CD4-positive, alpha-beta memory T cell (primary cell): ENCODE results near the gene OTUD5. TPM values are rescaled to one million over a fixed set of nuclear protein-coding genes. Genes with fewer than 3 reads are reported as not detected.

Experiments
- CTCF ChIA-PET: fragments of 350-600 bp; sonication (Branson Sonifier 250); formaldehyde crosslinking; loops from one replicate; lab custom pipeline; 2021; ENCODE audit warnings: inconsistent platforms; ENCODE audit not compliant: partially characterized antibody; lab: Charles Lee
- POLR2A ChIA-PET: fragments of 350-600 bp; sonication (Branson Sonifier 250); formaldehyde crosslinking; loops from one replicate; lab custom pipeline; 2021; ENCODE audit not compliant: partially characterized antibody; lab: Charles Lee
- DNase-seq, 5 donors: peaks; one replicate each; pipeline versions ENCODE4 v3.0.0 to v3.0.0-alpha.2; 2020 to 2022; ENCODE audit warnings: mixed read lengths in 1 of 5
- H3K27ac ChIP-seq: one replicate; pipeline ENCODE4 v1.7.0; 2013; ENCODE audit warnings: low read depth, low read length
- H3K27me3 ChIP-seq: 2 replicates; pipeline ENCODE4 v1.7.0; 2013; ENCODE audit warnings: mild to moderate bottlenecking, low read length, moderate library complexity; ENCODE audit not compliant: insufficient read depth
- H3K36me3 ChIP-seq: 2 replicates; pipeline ENCODE4 v1.7.0; 2013; ENCODE audit warnings: mild to moderate bottlenecking, low read length, moderate library complexity; ENCODE audit not compliant: insufficient read depth
- H3K4me1 ChIP-seq: 2 replicates; pipeline ENCODE4 v1.7.0; 2013; ENCODE audit warnings: mild to moderate bottlenecking, low read length, moderate library complexity; ENCODE audit not compliant: insufficient read depth
- H3K4me3 ChIP-seq, 2 donors: one replicate each; pipeline ENCODE4 v1.7.0; 2013; ENCODE audit warnings: low read length in 2 of 2, mild to moderate bottlenecking in 1 of 2
- H3K9me3 ChIP-seq, 2 donors: one replicate each; pipeline ENCODE4 v1.7.0; 2013; ENCODE audit warnings: low read length in 2 of 2, control low read depth in 1 of 2; ENCODE audit not compliant: control insufficient read depth in 1 of 2
- H3K27ac Mint-ChIP-seq, 7 donors: one replicate each; pipeline ENCODE4 v1.8.0; 2020 to 2021; ENCODE audit warnings: mixed read lengths in 7 of 7, mild to moderate bottlenecking in 6 of 7, inconsistent platforms in 3 of 7, moderate library complexity in 3 of 7
- H3K27me3 Mint-ChIP-seq, 2 donors: one replicate each; pipeline ENCODE4 v1.8.0; 2020 to 2021; ENCODE audit warnings: mixed read lengths in 2 of 2
- H3K36me3 Mint-ChIP-seq, 2 donors: one replicate each; pipeline ENCODE4 v1.8.0; 2020 to 2021; ENCODE audit warnings: mixed read lengths in 2 of 2, inconsistent platforms in 1 of 2, mild to moderate bottlenecking in 1 of 2
- H3K4me1 Mint-ChIP-seq, 4 donors: one replicate each; pipeline ENCODE4 v1.8.0; 2020 to 2021; ENCODE audit warnings: mixed read lengths in 4 of 4, mild to moderate bottlenecking in 1 of 4
- H3K4me3 Mint-ChIP-seq, 8 donors: one replicate each; pipeline ENCODE4 v1.8.0; 2020 to 2021; ENCODE audit warnings: mixed read lengths in 8 of 8, mild to moderate bottlenecking in 7 of 8, moderate library complexity in 6 of 8, inconsistent platforms in 3 of 8
- H3K9me3 Mint-ChIP-seq, 8 donors: one replicate each; pipeline ENCODE4 v1.8.0; 2020 to 2021; ENCODE audit warnings: mixed read lengths in 8 of 8, mild to moderate bottlenecking in 5 of 8, inconsistent platforms in 3 of 8, moderate library complexity in 1 of 8
- intact Hi-C: fragments of 100-400 bp; cut with micrococcal nuclease; formaldehyde crosslinking; loops from one replicate; pipeline ENCODE4 v1.15.1; 2023
- polyA plus RNA-seq, 2 donors: library from polyadenylated mRNA; unstranded; fragments of 300-500 nt; fragmentation: Illumina TruSeq; gene quantifications; one replicate each; pipeline ENCODE4 v1.2.3, GENCODE V29; 2021
- total RNA-seq, 2 experiments: library from RNA; stranded (reverse); gene quantifications; one replicate each; pipeline ENCODE4 v1.2.3, GENCODE V29; 2021

OTUD5 gene
- total and polyA plus RNA-seq, 4 experiments from 2014 or later = 16.5 to 94.5 (median 68.8) TPM

DNA sequence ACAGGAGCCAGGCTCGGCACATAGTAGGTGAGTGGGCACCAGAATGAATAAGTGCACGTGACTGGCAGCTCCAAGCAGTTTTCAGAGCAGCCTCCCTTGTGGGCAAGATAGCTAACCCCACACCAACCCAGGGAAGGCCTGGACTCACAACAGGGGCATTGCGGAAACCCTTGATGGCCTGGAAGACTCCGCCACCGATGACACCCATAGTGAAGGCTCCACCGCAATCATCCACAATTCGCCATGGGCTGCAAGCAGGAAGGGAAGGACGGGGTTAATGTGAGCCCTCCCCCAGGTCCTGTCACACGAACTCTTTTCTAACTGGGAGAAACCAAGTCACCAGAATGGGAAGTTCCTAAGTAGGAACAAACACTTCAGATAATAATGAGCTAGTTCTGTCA, 60.8 kb downstream of the OTUD5 start:
- H3K9me3 ChIP-seq = no peaks in the 10 kb centered on the region
- Mint-ChIP-seq H3K27ac (peak overlapping the region; percentile 88 to 99 (median 96)), H3K4me1 (peaks cover 4 to 39% (median 21%) of the 10 kb centered on the region in 4 donors), H3K9me3 (peaks cover 0 to 1% (median 0%) of the 10 kb centered on the region in 8 donors), H3K36me3 (peaks cover 5 to 25% of the 10 kb centered on the region in 2 donors), H3K27me3 (no peaks in the 10 kb centered on the region), H3K4me3 (peak overlapping the region; percentile 86 to 96 (median 92))
- H3K4me3 ChIP-seq = peak overlapping the region; percentile 78 to 92
- H3K27me3 ChIP-seq = no peaks in the 10 kb centered on the region
- peaks cover 8% of the 10 kb centered on the region for H3K36me3 ChIP-seq
- peaks cover 28% of the 10 kb centered on the region for H3K4me1 ChIP-seq
- POLR2A ChIA-PET = interaction anchor here (0.6 to 3.9 kb wide), 9 partner anchors 15 to 159 kb away, joined by 3 to 47 read pairs (median 6); partner anchors contain the start of genes OTUD5 and SLC35A2
- no peak for DNase-seq
- CTCF ChIA-PET = interaction anchor here (1.5 to 2.4 kb wide), 2 partner anchors 15 to 40 kb away, joined by 4 to 12 read pairs; partner anchors contain the start of gene SLC35A2
- intact Hi-C loops = loop anchor here (1.0 to 5.0 kb wide), 3 partner anchors 21 to 146 kb away; partner anchors contain the start of genes HDAC6 and TFE3
- H3K27ac ChIP-seq = peak overlapping the region; percentile 93

GRCh38 chrX:48894891-48895290, 62.5 kb downstream of the OTUD5 start:
- peaks cover 12 to 51% (median 28%) of the 10 kb centered on the region in 4 donors for H3K4me1 Mint-ChIP-seq
- intact Hi-C loops = loop anchor here (5.0 kb wide), 1 partner anchor 93 kb away; the partner anchor contains the start of gene HDAC6
- peaks cover 0 to 1% (median 0%) of the 10 kb centered on the region in 8 donors for H3K9me3 Mint-ChIP-seq
- H3K27ac Mint-ChIP-seq = peak overlapping the region in 5 of 7 donors; percentile 53 to 83 (median 79)
- DNase-seq = no peak
- H3K4me1 ChIP-seq = peaks cover 34% of the 10 kb centered on the region
- H3K9me3 ChIP-seq = no peaks in the 10 kb centered on the region
- ChIA-PET CTCF (interaction anchor here (1.0 to 1.3 kb wide), 2 partner anchors 51 to 247 kb away, joined by 3 read pairs; no protein-coding TSS in a partner anchor), POLR2A (interaction anchor here (1.3 kb wide), 1 partner anchor 27 kb away, joined by 3 read pairs; no protein-coding TSS in a partner anchor)
- no peak overlapping the region for H3K4me3 ChIP-seq
- peak overlapping the region in 3 of 8 donors; percentile 20 to 73 (median 70) for H3K4me3 Mint-ChIP-seq
- peaks cover 3% of the 10 kb centered on the region for H3K36me3 ChIP-seq
- H3K36me3 Mint-ChIP-seq = peaks cover 5 to 20% of the 10 kb centered on the region in 2 donors
- peaks cover 0 to 1% of the 10 kb centered on the region in 2 donors for H3K27me3 Mint-ChIP-seq
- H3K27me3 ChIP-seq = no peaks in the 10 kb centered on the region
- no peak overlapping the region for H3K27ac ChIP-seq

- peaks cover 3% of the 10 kb centered on the region for H3K36me3 ChIP-seq
- intact Hi-C loops = no loop called here
- Mint-ChIP-seq H3K27me3 (peaks cover 0 to 1% of the 10 kb centered on the region in 2 donors), H3K36me3 (peaks cover 5 to 20% of the 10 kb centered on the region in 2 donors), H3K4me3 (peak overlapping the region in 1 of 8 donors; percentile 20), H3K27ac (peak overlapping the region in 3 of 7 donors; percentile 17 to 52 (median 38)), H3K4me1 (peaks cover 12 to 51% (median 28%) of the 10 kb centered on the region in 4 donors), H3K9me3 (peaks cover 0 to 1% (median 0%) of the 10 kb centered on the region in 8 donors)
- no peak overlapping the region for H3K4me3 ChIP-seq
- H3K4me1 ChIP-seq = peaks cover 22% of the 10 kb centered on the region
- DNase-seq = no peak
- POLR2A ChIA-PET = interaction anchor here (1.3 kb wide), 1 partner anchor 28 kb away, joined by 3 read pairs; no protein-coding TSS in a partner anchor
- no peak overlapping the region for H3K27ac ChIP-seq
- no peaks in the 10 kb centered on the region for H3K27me3 ChIP-seq
- CTCF ChIA-PET = interaction anchor here (1.3 to 2.4 kb wide), 3 partner anchors 22 to 246 kb away, joined by 3 to 12 read pairs (median 4); no protein-coding TSS in a partner anchor
- H3K9me3 ChIP-seq = no peaks in the 10 kb centered on the region
Measured at GRCh38 chrX:48893556-48894348, 63.7 kb downstream of the OTUD5 start.

DNA sequence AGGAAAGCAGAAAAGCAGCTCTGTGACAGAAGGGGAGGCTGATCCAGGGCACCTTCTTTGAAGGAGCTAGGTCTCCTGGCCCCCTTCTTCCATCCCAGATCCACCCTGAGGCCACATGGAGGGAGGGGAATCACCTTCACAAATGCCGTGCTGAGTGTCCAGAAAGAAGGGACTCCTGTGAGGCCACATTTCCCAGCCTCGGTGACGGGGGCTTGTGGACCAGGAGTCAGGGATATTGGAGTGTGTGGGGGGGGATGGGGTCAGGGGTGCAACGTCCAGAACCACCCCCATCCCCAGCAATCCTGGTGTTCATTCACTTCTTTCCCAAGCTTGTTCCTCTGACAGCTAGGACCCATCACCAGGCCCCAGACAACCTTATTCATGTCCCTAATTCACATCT, 64.5 kb downstream of the OTUD5 start:
- Histone ChIP-seq H3K4me3 (no peak overlapping the region), H3K4me1 (peaks cover 18% of the 10 kb centered on the region), H3K27me3 (no peaks in the 10 kb centered on the region), H3K9me3 (no peaks in the 10 kb centered on the region), H3K36me3 (peaks cover 3% of the 10 kb centered on the region), H3K27ac (no peak overlapping the region)
- ChIA-PET POLR2A (no interaction called here), CTCF (interaction anchor here (1.4 to 2.8 kb wide), 4 partner anchors 23 to 245 kb away, joined by 4 to 12 read pairs (median 8); no protein-coding TSS in a partner anchor)
- Mint-ChIP-seq H3K9me3 (peaks cover 0 to 1% (median 0%) of the 10 kb centered on the region in 8 donors), H3K27me3 (peaks cover 0 to 1% of the 10 kb centered on the region in 2 donors), H3K4me3 (peak overlapping the region in 3 of 8 donors; percentile 27 to 67 (median 41)), H3K27ac (peak overlapping the region in 5 of 7 donors; percentile 38 to 82 (median 68)), H3K4me1 (peaks cover 12 to 43% (median 25%) of the 10 kb centered on the region in 4 donors), H3K36me3 (peaks cover 5 to 15% of the 10 kb centered on the region in 2 donors)
- intact Hi-C loops = no loop called here
- no peak for DNase-seq

GRCh38 chrX:48891402-48892288, 65.8 kb downstream of the OTUD5 start:
- Histone ChIP-seq H3K4me1 (peaks cover 15% of the 10 kb centered on the region), H3K4me3 (peak overlapping the region in 1 of 2 donors; percentile 49), H3K36me3 (peaks cover 3% of the 10 kb centered on the region), H3K9me3 (no peaks in the 10 kb centered on the region), H3K27me3 (no peaks in the 10 kb centered on the region), H3K27ac (peak overlapping the region; percentile 52)
- CTCF ChIA-PET = interaction anchor here (0.6 to 2.8 kb wide), 14 partner anchors 15 to 243 kb away, joined by 3 to 35 read pairs (median 6); partner anchors contain the start of genes HDAC6 and WAS
- Mint-ChIP-seq H3K27me3 (peaks cover 0 to 1% of the 10 kb centered on the region in 2 donors), H3K4me1 (peaks cover 10 to 30% (median 21%) of the 10 kb centered on the region in 4 donors), H3K4me3 (peak overlapping the region; percentile 75 to 97 (median 82)), H3K9me3 (no peaks in the 10 kb centered on the region), H3K36me3 (peaks cover 5% of the 10 kb centered on the region in 2 donors), H3K27ac (peak overlapping the region in 6 of 7 donors; percentile 37 to 90 (median 74))
- POLR2A ChIA-PET = interaction anchor here (0.7 to 2.5 kb wide), 21 partner anchors 9 to 313 kb away, joined by 3 to 28 read pairs (median 4); partner anchors contain the start of genes HDAC6, SLC35A2 and WAS
- intact Hi-C loops = loop anchor here (1.0 to 2.0 kb wide), 6 partner anchors 21 to 243 kb away; partner anchors contain the start of gene TFE3
- peak; percentile 76 to 85 (median 78) for DNase-seq

GRCh38 chrX:48890934-48891401, 66.4 kb downstream of the OTUD5 start:
- Histone ChIP-seq H3K4me3 (peak overlapping the region in 1 of 2 donors; percentile 49), H3K9me3 (no peaks in the 10 kb centered on the region), H3K36me3 (peaks cover 3% of the 10 kb centered on the region), H3K4me1 (peaks cover 10% of the 10 kb centered on the region), H3K27me3 (no peaks in the 10 kb centered on the region), H3K27ac (peak overlapping the region; percentile 52)
- H3K27me3 Mint-ChIP-seq = peaks cover 0 to 1% of the 10 kb centered on the region in 2 donors
- ChIA-PET POLR2A (interaction anchor here (0.7 to 2.5 kb wide), 18 partner anchors 10 to 312 kb away, joined by 3 to 28 read pairs (median 4); partner anchors contain the start of genes HDAC6 and SLC35A2), CTCF (interaction anchor here (1.0 to 2.8 kb wide), 11 partner anchors 16 to 243 kb away, joined by 3 to 35 read pairs (median 6); partner anchors contain the start of genes HDAC6 and WAS)
- no peaks in the 10 kb centered on the region for H3K9me3 Mint-ChIP-seq
- intact Hi-C loops = loop anchor here (1.0 to 2.0 kb wide), 6 partner anchors 21 to 242 kb away; partner anchors contain the start of gene TFE3
- peak in 1 of 5 donors; percentile 44 for DNase-seq
- peak overlapping the region; percentile 74 to 93 (median 85) for H3K27ac Mint-ChIP-seq
- H3K36me3 Mint-ChIP-seq = peaks cover 4 to 5% of the 10 kb centered on the region in 2 donors
- H3K4me1 Mint-ChIP-seq = peaks cover 9 to 25% (median 18%) of the 10 kb centered on the region in 4 donors
- peak overlapping the region; percentile 86 to 97 (median 92) for H3K4me3 Mint-ChIP-seq
